GM12875 (cell line): Measurements from ENCODE around the gene DPF1.

ENCODE experiments used
- H3K4me3 ChIP-seq: one replicate; pipeline ENCODE4 v1.5.1; 2011; ENCODE audit warnings: low read depth, low read length, control low read depth
- TF ChIP-seq, protein P1 (sequence below): IDR thresholded peaks from 2 replicates; pipeline ENCODE4 v1.5.1; 2011; ENCODE audit warnings: low read depth, mild to moderate bottlenecking, control low read depth, inconsistent platforms, low read length, moderate library complexity, borderline replicate concordance; ENCODE audit not compliant: insufficient read depth

DPF1 gene

DNA sequence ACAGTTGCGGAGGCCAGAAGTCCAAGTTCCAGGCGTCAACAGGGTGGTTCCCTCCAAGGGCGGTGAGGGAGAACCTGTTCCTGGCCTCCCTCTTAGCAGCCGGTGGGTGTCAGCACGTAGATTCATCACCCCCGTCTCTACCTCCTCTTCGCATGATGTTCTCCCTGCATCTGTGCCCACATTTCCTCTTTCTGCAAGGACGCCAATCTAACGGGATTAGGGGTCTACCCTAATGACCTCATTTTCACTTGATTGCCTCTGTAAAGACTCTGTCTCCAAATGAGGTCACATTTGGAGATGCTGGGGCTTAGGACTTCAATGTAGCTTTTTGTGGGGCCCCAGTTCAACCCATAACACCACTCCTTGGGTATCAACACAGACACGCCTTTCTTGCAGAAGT is 38.5 kb downstream of the DPF1 start:
- H3K4me3 ChIP-seq, result no peak overlapping the region
- TF ChIP-seq, protein P1, sequence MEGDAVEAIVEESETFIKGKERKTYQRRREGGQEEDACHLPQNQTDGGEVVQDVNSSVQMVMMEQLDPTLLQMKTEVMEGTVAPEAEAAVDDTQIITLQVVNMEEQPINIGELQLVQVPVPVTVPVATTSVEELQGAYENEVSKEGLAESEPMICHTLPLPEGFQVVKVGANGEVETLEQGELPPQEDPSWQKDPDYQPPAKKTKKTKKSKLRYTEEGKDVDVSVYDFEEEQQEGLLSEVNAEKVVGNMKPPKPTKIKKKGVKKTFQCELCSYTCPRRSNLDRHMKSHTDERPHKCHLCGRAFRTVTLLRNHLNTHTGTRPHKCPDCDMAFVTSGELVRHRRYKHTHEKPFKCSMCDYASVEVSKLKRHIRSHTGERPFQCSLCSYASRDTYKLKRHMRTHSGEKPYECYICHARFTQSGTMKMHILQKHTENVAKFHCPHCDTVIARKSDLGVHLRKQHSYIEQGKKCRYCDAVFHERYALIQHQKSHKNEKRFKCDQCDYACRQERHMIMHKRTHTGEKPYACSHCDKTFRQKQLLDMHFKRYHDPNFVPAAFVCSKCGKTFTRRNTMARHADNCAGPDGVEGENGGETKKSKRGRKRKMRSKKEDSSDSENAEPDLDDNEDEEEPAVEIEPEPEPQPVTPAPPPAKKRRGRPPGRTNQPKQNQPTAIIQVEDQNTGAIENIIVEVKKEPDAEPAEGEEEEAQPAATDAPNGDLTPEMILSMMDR, result no peak

- H3K4me3 ChIP-seq, result no peak overlapping the region
- TF ChIP-seq, protein P1, result no peak
Measured at GRCh38 chr19:38184815-38185214, 39.2 kb downstream of the DPF1 start.

DNA sequence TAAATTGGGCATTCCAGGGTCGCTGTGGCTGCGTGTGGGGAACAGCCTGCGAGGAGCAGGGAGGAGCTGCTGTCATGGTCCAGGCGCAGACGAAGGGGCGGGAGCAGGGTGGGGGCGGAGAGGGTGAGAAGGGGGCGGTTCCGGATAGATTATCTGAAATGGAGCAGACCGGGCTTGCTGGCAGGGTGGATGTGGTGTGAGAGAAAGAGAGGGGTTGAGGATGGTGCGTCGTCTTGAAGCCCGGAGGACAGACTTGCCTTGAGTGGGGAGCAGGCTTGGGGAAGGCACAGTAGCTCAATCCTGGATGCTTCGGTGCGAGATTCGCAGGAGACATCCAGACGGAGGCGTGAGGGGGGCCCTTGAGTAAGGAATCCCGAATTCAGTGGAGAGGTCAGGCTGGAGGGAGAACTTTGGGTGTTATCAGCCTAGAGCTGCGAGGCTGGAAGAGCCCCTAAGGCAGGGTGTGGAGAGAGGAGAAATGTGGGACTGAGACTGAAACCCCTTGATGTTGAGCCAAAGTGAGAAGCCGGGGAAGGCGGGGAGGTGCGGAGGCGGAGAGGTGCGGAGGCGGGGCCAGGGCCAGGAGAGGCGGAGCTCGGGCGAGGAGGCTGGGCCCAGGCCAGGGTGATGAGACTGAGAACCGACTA is 40.6 kb downstream of the DPF1 start:
- TF ChIP-seq, protein P1, result no peak
- no peak overlapping the region for H3K4me3 ChIP-seq

GRCh38 chr19:38182536-38183210 is 41.3 kb downstream of the DPF1 start:
- TF ChIP-seq, protein P1, result no peak
- no peak overlapping the region for H3K4me3 ChIP-seq

GRCh38 chr19:38180071-38180470 is 44.0 kb downstream of the DPF1 start:
- H3K4me3 ChIP-seq, result no peak overlapping the region
- TF ChIP-seq, protein P1, result no peak

GRCh38 chr19:38175422-38175821 is 48.6 kb downstream of the DPF1 start:
- TF ChIP-seq, protein P1, result no peak
- no peak overlapping the region for H3K4me3 ChIP-seq
